Activated CD8-positive, alpha-beta memory T cell treated with anti-CD3 and anti-CD28 coated beads for 24 hours (primary cell): ENCODE measurements around the gene MED27.

ENCODE experiments used
- DNase-seq: peaks from one replicate; pipeline ENCODE4 v3.0.0-alpha.2; 2020

The MED27 gene

DNA sequence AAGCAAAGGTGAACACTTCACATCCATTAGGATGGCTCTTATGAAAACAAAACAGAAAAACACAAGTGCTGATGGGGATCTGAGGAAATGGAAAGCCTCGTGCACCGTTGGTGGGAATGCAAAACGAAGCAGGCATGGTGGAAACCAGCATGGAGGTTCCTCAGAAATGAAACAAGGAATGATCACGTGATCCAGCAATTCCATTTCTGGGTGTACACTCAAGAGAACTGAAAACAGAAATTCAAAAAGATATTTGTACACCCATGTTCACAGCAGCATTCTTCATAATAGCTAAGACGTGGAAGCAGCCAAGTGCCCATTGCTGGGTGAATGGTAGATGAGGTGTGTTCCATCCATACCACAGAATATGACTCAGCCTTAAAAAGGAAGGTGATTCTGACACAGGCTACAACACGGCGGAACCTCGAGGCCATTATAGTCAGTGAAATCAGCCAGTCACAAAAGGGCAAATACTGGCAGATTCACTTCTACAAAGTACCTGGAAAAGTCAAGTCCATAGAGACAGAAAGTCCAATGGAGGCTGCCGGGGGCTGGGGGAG lies 252.6 kb downstream of the MED27 start:
- DNase-seq: no peak

DNA sequence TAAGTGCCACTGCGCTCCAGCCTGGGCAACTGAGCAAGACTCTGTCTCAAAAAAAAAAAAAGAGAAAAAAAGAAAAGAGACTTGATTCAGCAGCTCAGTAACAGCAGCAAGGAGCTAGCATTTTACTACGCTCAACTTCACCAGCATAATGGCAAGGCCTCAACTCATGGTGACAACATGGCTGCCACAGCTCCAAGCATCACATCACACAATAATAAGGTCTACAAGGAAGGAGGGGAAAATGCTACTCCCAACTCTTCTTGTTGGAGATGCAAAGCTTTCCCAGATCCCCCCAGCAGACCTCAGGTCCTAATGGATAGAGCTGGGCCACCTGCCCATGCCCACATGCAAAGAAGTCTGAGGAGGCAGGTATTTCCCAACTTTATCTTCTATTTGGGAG lies 253.6 kb downstream of the MED27 start:
- DNase-seq: no peak

GRCh38 chr9:131824953-131825495 lies 254.6 kb downstream of the MED27 start:
- no peak for DNase-seq

DNA sequence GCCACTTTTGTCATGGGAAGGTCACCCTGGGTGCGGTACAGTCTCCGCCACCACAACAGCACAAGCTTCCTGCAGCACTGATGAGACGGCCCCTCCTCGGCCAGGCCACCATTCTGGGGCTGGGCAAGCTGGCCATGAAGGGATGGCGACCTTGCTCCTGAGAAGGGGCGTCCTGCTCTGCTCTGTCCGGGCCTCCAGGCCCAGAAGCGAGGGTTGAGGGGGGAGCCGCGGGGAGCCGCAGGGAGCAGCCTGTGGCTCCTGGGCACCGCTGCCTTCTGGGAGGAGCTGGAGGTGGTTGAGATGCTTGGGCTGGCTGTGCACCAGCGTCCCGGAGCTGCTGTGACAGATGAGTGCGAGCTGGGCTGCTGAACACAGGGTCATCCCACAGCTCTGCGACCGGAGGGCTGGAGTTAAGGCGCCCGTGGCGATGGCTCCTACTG lies 255.5 kb downstream of the MED27 start:
- no peak for DNase-seq

DNA sequence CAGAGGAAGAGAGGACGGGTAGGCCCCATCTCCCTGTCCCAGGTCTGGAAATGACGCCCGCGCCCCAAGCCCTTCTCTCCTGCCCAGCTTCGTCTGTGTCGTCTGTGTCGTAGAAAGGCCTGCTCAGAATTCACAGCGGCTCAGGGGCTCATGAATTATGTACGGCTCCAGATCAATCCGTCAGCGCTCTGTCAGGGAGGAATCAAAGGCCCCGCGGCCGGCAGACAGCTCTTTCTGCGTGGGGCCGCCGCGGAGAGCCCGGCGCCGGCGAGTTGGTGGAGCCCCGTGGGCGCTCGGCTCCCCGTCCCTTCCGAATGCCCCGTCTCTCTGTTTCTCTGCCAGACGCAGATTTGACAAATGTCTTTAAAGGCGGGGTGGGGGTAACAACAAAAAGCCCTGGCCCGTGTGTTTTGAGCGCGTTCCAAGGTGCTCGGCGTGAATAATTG lies 255.9 kb downstream of the MED27 start:
- DNase-seq: no peak

DNA sequence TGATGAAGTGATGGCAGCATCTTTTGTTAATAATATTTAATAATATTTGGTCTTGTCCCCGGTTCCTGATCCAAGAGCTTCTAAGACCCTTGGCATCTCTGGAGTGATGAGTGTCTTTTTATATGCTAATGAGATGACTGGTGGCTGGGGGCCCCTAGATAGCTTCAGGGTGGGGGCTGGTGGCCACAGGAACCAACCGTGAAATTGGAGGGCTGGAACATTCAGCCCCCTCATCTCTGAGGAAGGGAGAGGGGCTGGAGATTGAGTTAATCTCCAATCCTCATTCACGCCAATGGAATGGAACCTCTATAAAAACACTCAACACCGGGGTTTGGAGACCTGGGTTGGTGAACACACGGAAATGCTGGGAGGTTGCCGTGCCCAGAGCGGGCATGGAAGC lies 261.6 kb downstream of the MED27 start:
- DNase-seq: no peak

- DNase-seq: no peak
Observed at GRCh38 chr9:131817627-131818026, 262.0 kb downstream of the MED27 start.

- no peak for DNase-seq
Observed at GRCh38 chr9:131817073-131817472, 262.6 kb downstream of the MED27 start.

DNA sequence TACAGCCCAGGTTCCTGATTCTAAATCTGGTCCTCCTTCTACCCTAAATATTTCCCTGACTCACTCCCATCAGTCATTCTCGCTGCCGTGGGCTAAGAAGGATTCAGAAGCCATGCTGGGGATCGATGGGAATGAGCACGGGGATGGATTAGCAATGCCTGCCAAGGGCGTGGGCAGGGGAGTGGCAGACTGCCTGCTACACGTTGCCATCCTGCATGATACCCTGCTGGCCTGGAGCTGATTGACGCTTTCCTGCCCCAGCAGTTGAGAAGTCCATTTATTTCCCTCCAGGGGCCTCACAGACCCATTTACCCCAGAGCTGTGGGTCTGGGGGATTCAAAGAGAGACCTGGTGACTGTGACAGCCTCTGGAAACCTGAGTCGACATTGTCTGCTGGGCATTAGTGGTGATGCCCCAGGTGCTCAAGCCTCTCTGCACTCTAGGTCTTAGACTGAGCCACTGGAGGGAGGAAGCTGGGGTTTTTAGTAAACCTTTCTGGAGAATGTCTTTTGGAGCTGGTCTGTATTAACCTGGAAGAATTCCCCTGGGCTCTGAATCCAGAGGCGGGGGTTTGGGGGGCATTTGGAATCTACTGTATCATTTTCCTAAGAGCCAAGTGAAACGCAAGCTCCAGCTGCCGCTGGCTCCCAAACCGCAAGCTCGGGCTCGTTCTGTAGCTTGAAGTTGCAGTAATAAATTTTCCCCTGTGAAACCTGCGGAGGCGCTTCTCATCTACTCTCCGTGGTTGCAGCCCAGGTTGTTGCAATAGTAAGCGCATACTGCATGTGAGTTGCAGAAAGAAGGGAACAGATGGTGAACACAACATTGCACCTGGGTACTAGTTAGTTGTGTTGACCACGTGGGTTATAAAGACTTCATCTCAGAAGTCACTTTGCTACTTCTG lies 263.4 kb downstream of the MED27 start:
- no peak for DNase-seq

- DNase-seq: no peak
Observed at GRCh38 chr9:131814707-131815106, 265.0 kb downstream of the MED27 start.

DNA sequence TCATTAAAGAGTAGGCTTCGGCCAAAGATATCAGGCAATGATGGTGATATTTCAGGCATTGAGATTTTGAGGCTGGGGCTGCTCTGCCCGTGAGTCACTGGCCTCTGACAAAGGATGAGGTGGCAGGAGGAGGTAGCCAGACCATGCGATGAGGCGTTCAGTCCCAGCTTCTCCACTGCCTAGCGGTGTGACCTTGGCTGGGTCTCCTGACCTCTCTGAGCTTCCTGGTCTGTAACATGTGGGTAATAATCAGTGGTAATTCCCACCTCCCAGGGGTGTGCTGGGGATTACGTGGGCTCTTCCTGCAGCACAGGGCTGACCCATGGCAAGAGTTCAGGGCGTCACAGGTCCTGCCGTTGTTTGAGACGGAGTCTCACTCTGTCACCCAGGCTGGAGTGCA lies 266.6 kb downstream of the MED27 start:
- DNase-seq: no peak

DNA sequence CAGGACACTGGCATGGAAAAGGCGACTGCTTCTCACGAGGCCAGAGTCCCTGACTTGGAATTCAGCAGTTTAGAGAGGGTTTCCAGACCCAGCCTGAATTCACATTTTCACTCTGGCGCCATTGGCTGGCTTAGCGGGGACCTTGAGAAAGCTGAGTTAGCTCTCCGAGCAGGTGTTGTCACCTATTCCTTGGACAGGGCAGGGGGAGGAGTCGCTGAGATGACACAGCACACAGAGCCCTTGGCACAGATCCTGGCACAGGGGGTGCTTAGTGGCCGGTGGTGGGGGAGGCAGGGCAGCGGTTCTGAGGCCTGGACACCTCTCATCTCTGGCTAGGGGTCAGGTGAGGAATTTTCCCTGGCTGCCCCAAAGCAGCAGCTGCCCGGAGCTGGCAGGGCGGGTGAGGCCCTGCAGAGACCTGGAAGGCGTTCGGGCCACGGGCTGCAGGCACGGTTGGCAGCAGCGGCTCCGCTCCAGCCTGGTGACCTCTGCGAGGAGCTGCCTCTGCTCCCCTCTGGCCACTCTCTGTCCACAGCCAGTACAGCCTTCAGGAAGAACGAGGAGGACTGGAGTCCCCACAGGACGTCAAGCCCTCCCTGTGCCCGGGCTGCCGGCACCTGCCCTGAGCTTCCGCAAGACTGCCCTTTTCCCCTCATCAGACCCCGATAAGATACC lies 267.4 kb downstream of the MED27 start:
- DNase-seq: no peak

GRCh38 chr9:131811405-131811804 lies 268.3 kb downstream of the MED27 start:
- DNase-seq: no peak

- no peak for DNase-seq
Observed at GRCh38 chr9:131810351-131811170, 269.1 kb downstream of the MED27 start.
